IMR-90 (cell line): ENCODE measurements around the gene BCL6. TPM values are rescaled to one million over a fixed set of nuclear protein-coding genes. Genes with fewer than 3 reads are reported as not detected.

Experiments used
- ATAC-seq: fragments of 200-7000 bp; cut with Tn5 transposase; 2 replicates; pipeline ENCODE4 v1.9.1; 2020; ENCODE audit warnings: low read depth, mild to moderate bottlenecking, moderate library complexity
- BruUV-seq: library from RNA; stranded (reverse); fragments of 400-500 nt; replicated peaks from 2 replicates; lab custom pipeline; 2021; lab: Mats Ljungman, UMichigan
- CTCF ChIA-PET: fragments of 300-600 bp; formaldehyde crosslinking; extraction: SDS; loops from one replicate; lab custom pipeline; 2021; ENCODE audit warnings: antibody characterized with exemption; lab: Yijun Ruan, JAX
- POLR2A ChIA-PET: fragments of 300-600 bp; sonication (Branson Sonifier 250); formaldehyde crosslinking; loops from one replicate; lab custom pipeline; 2022; ENCODE audit warnings: antibody characterized with exemption; ENCODE audit not compliant: unreplicated experiment; lab: Charles Lee
- DNase-seq: peaks from one replicate; pipeline ENCODE4 v3.0.0; 2013
- H2AFZ ChIP-seq: replicated peaks from 2 replicates; pipeline ENCODE3; 2013; ENCODE audit warnings: low read length, mild to moderate bottlenecking; ENCODE audit not compliant: poor library complexity
- H2AK5ac ChIP-seq: 2 replicates; pipeline ENCODE4 v1.6.1; 2013; ENCODE audit warnings: low read depth, low read length, inconsistent platforms
- H2AK9ac ChIP-seq: replicated peaks from 2 replicates; pipeline ENCODE3; 2013; ENCODE audit warnings: mild to moderate bottlenecking, low read depth, low read length, moderate library complexity; ENCODE audit not compliant: poor library complexity
- H2BK120ac ChIP-seq: 2 replicates; pipeline ENCODE4 v1.6.1; 2013; ENCODE audit warnings: low read depth, low read length, inconsistent platforms
- H2BK15ac ChIP-seq: 3 replicates; pipeline ENCODE4 v1.6.1; 2013; ENCODE audit warnings: low read depth, low read length, inconsistent platforms
- H2BK20ac ChIP-seq: 2 replicates; pipeline ENCODE4 v1.6.1; 2013; ENCODE audit warnings: low read depth, mild to moderate bottlenecking, inconsistent platforms, low read length, moderate library complexity
- H2BK5ac ChIP-seq: 2 replicates; pipeline ENCODE4 v1.6.1; 2013; ENCODE audit warnings: mild to moderate bottlenecking, low read depth, low read length, inconsistent platforms; ENCODE audit not compliant: poor library complexity, severe bottlenecking
- H3K14ac ChIP-seq: replicated peaks from 2 replicates; pipeline ENCODE4 v1.6.1; 2013; ENCODE audit warnings: low read depth, low read length, inconsistent platforms
- H3K18ac ChIP-seq: 2 replicates; pipeline ENCODE4 v1.6.1; 2013; ENCODE audit warnings: low read depth, low read length, control low read depth
- H3K23ac ChIP-seq: 2 replicates; pipeline ENCODE4 v1.6.1; 2013; ENCODE audit warnings: low read depth, low read length, inconsistent platforms
- H3K27ac ChIP-seq: 2 replicates; pipeline ENCODE4 v1.5.1; 2013; ENCODE audit warnings: mild to moderate bottlenecking, control low read depth, low read length; ENCODE audit not compliant: insufficient read depth
- H3K27me3 ChIP-seq: 2 replicates; pipeline ENCODE4 v1.6.1; 2013; ENCODE audit warnings: low read length; ENCODE audit not compliant: control insufficient read depth, insufficient read depth
- H3K36me3 ChIP-seq: 2 replicates; pipeline ENCODE4 v1.6.1; 2013; ENCODE audit warnings: low read length, mixed read lengths; ENCODE audit not compliant: control insufficient read depth, insufficient read depth
- H3K4ac ChIP-seq: 2 replicates; pipeline ENCODE4 v1.6.1; 2013; ENCODE audit warnings: low read depth, low read length, inconsistent platforms
- H3K4me1 ChIP-seq: 2 replicates; pipeline ENCODE4 v1.6.1; 2013; ENCODE audit warnings: low read length, mixed read lengths; ENCODE audit not compliant: control insufficient read depth, insufficient read depth
- H3K4me2 ChIP-seq: 2 replicates; pipeline ENCODE4 v1.6.1; 2013; ENCODE audit warnings: low read depth, mild to moderate bottlenecking, control low read depth, low read length, moderate library complexity
- H3K4me3 ChIP-seq: 2 replicates; pipeline ENCODE4 v1.5.1; 2013; ENCODE audit warnings: low read depth, mild to moderate bottlenecking, control low read depth, low read length, moderate library complexity; ENCODE audit not compliant: insufficient read depth
- H3K56ac ChIP-seq: 2 replicates; pipeline ENCODE4 v1.6.1; 2013; ENCODE audit warnings: low read length, inconsistent platforms; ENCODE audit not compliant: insufficient read depth; ENCODE audit errors: extremely low read depth
- H3K79me1 ChIP-seq, 2 experiments: 2 replicates each; pipeline ENCODE4 v1.6.1; 2013; ENCODE audit warnings: low read length in 2 of 2, inconsistent platforms in 1 of 2, low read depth in 1 of 2
- H3K9ac ChIP-seq: 2 replicates; pipeline ENCODE4 v1.6.1; 2013; ENCODE audit warnings: low read depth, low read length, control low read depth
- H3K9me1 ChIP-seq: 2 replicates; pipeline ENCODE4 v1.6.1; 2013; ENCODE audit warnings: low read length, inconsistent platforms; ENCODE audit not compliant: insufficient read depth
- H3K9me3 ChIP-seq: 2 replicates; pipeline ENCODE4 v1.6.1; 2013; ENCODE audit warnings: low read length; ENCODE audit not compliant: control insufficient read depth, insufficient read depth
- H4K20me1 ChIP-seq: 2 replicates; pipeline ENCODE4 v1.6.1; 2013; ENCODE audit warnings: low read length, inconsistent platforms; ENCODE audit not compliant: insufficient read depth
- H4K5ac ChIP-seq: 2 replicates; pipeline ENCODE4 v1.6.1; 2013; ENCODE audit warnings: mild to moderate bottlenecking, low read depth, low read length, control low read depth
- H4K8ac ChIP-seq, 2 experiments: 2 replicates each; pipeline ENCODE4 v1.6.1; 2013; ENCODE audit warnings: low read depth in 2 of 2, low read length in 2 of 2, control low read depth in 1 of 2, inconsistent platforms in 1 of 2
- H4K91ac ChIP-seq: 2 replicates; pipeline ENCODE4 v1.6.1; 2013; ENCODE audit warnings: low read depth, low read length, inconsistent platforms; ENCODE audit not compliant: insufficient read depth
- BHLHE40 ChIP-seq: fragments of 150-350 bp; IDR thresholded peaks from 2 replicates; pipeline ENCODE4 v1.6.1; 2016; ENCODE audit warnings: mild to moderate bottlenecking, low read depth, low read length
- CHD1 ChIP-seq: IDR thresholded peaks from 2 replicates; pipeline ENCODE4 v1.6.1; 2012; ENCODE audit warnings: low read depth, low read length, improper control_type of control experiment
- CTCF ChIP-seq: conservative IDR thresholded peaks from 2 replicates; pipeline ENCODE4 v1.5.1; 2012; ENCODE audit warnings: mild to moderate bottlenecking, low read depth, low read length, improper control_type of control experiment
- ELK1 ChIP-seq: fragments of 150-350 bp; IDR thresholded peaks from 2 replicates; pipeline ENCODE4 v1.6.1; 2016; ENCODE audit warnings: low read depth, mild to moderate bottlenecking, low read length, moderate library complexity, borderline replicate concordance
- MAFK ChIP-seq: IDR thresholded peaks from 2 replicates; pipeline ENCODE4 v1.6.1; 2012; ENCODE audit warnings: low read depth, low read length, improper control_type of control experiment
- MAZ ChIP-seq: IDR thresholded peaks from 2 replicates; pipeline ENCODE4 v1.6.1; 2012; ENCODE audit warnings: low read depth, mild to moderate bottlenecking, low read length, improper control_type of control experiment, moderate library complexity, borderline replicate concordance
- MXI1 ChIP-seq: IDR thresholded peaks from 2 replicates; pipeline ENCODE4 v1.6.1; 2012; ENCODE audit warnings: low read depth, mild to moderate bottlenecking, low read length, moderate library complexity, borderline replicate concordance
- NFE2L2 ChIP-seq: fragments of 150-350 bp; IDR thresholded peaks from 2 replicates; pipeline ENCODE4 v1.6.1; 2016; ENCODE audit warnings: low read depth, mild to moderate bottlenecking, low read length
- POLR2A ChIP-seq: IDR thresholded peaks from 2 replicates; pipeline ENCODE4 v1.6.1; 2012; ENCODE audit warnings: mild to moderate bottlenecking, low read depth, low read length
- RAD21 ChIP-seq: IDR thresholded peaks from 2 replicates; pipeline ENCODE4 v1.6.1; 2012; ENCODE audit warnings: low read length, improper control_type of control experiment
- RCOR1 ChIP-seq: IDR thresholded peaks from 2 replicates; pipeline ENCODE4 v1.6.1; 2012; ENCODE audit warnings: mild to moderate bottlenecking, low read length, improper control_type of control experiment; ENCODE audit not compliant: insufficient replicate concordance
- RFX5 ChIP-seq: IDR thresholded peaks from 2 replicates; pipeline ENCODE4 v1.8.0; 2012; ENCODE audit warnings: low read depth, mild to moderate bottlenecking, low read length, moderate library complexity
- USF2 ChIP-seq: fragments of 150-350 bp; IDR thresholded peaks from 2 replicates; pipeline ENCODE4 v1.6.1; 2017; ENCODE audit warnings: mild to moderate bottlenecking, antibody characterized with exemption, low read length, low read depth
- WGBS, 2 experiments: methylation state at CpG; one replicate each; pipeline versions ENCODE4 v1.1.5 to v1.1.7; 2013; ENCODE audit warnings: missing lambda C conversion rate in 2 of 2; ENCODE audit not compliant: insufficient read length in 1 of 2; ENCODE audit errors: extremely low coverage in 2 of 2; 5-methylcytosine and 5-hydroxymethylcytosine counted together
- dilution Hi-C: fragments of 300-500 bp; cut with HindIII; formaldehyde crosslinking; loops from one replicate; pipeline ENCODE4 v1.14.3; 2018; ENCODE audit warnings: low sequenced_read_pairs; ENCODE audit not compliant: unreplicated experiment
- in situ Hi-C: fragments of 300-500 bp; cut with MboI; formaldehyde crosslinking; loops from 3 replicates; pipeline ENCODE4 v1.14.3; 2019; ENCODE audit warnings: low sequenced_read_pairs, inconsistent platforms, mixed read lengths
- intact Hi-C: fragments of 100-400 bp; cut with micrococcal nuclease; formaldehyde crosslinking; loops from 2 replicates; pipeline ENCODE4 v1.10.0; 2022
- polyA plus RNA-seq, 3 experiments: library from polyadenylated mRNA; depleted of rRNA; stranded (reverse); fragments of >200 nt; gene quantifications; 2 replicates each; pipeline ENCODE4 v1.2.3, GENCODE V29; 2012; ENCODE audit warnings: low replicate concordance in 1 of 3
- total RNA-seq: library from RNA; depleted of rRNA; stranded (reverse); fragments of >200 nt; gene quantifications from 2 replicates; pipeline ENCODE4 v1.2.3, GENCODE V29; 2012

Gene BCL6
- total and polyA plus RNA-seq, 2 of the 4 experiments (the other 2 are of a cell fraction), result 19.7 to 22.6 TPM

GRCh38 chr3:187789872-187790271 is 44.6 kb upstream of the BCL6 start:
- Histone ChIP-seq H3K27ac (no peak overlapping the region), H3K56ac (no peak overlapping the region), H2AK5ac (no peak overlapping the region), H4K20me1 (no peaks in the 10 kb centered on the region), H3K4me3 (no peak overlapping the region), H3K4me2 (no peak overlapping the region), H2BK5ac (no peak overlapping the region), H2BK15ac (no peak overlapping the region), H3K4ac (no peak overlapping the region), H3K36me3 (no peaks in the 10 kb centered on the region), H4K91ac (no peak overlapping the region), H3K79me1 (no peaks in the 10 kb centered on the region), H2BK120ac (no peak overlapping the region), H3K14ac (no peak overlapping the region), H2BK20ac (no peak overlapping the region), H4K8ac (no peak overlapping the region), H2AFZ (no peak overlapping the region), H3K27me3 (peaks cover 31% of the 10 kb centered on the region), H2AK9ac (no peak overlapping the region), H3K9ac (no peak overlapping the region), H3K4me1 (no peaks in the 10 kb centered on the region), H3K23ac (no peak overlapping the region), H4K5ac (no peak overlapping the region), H3K9me3 (no peaks in the 10 kb centered on the region), H3K18ac (no peak overlapping the region), H3K9me1 (no peaks in the 10 kb centered on the region)
- dilution Hi-C loops, result no loop called here
- ChIA-PET CTCF (no interaction called here), POLR2A (no interaction called here)
- no peak for DNase-seq
- intact Hi-C loops, result no loop called here
- WGBS, 2 experiments, result no CpG with 5 or more reads among the region's 3 CpGs
- BruUV-seq, result no TSS peak
- no peak for TF ChIP-seq MAFK
- TF ChIP-seq NFE2L2, result no peak
- TF ChIP-seq RAD21, result no peak
- no peak for TF ChIP-seq RCOR1
- TF ChIP-seq MXI1, result no peak
- no peak for TF ChIP-seq USF2
- TF ChIP-seq ELK1, result no peak
- TF ChIP-seq CHD1, result no peak
- TF ChIP-seq RFX5, result no peak
- TF ChIP-seq MAZ, result no peak
- TF ChIP-seq BHLHE40, result no peak
- no peak for TF ChIP-seq CTCF
- no peak for TF ChIP-seq POLR2A
- in situ Hi-C loops, result no loop called here
- no peak for ATAC-seq
